Kidney (tissue), 14 donors: ENCODE data around the gene LRRTM2. TPM values are rescaled to one million over a fixed set of nuclear protein-coding genes. Genes with fewer than 3 reads are reported as not detected.

Experiments
- DNase-seq, 5 donors: peaks; one replicate each; pipeline ENCODE4 v3.0.0-alpha.2; 2013 to 2020
- FAIRE-seq: peaks from 2 replicates; lab custom pipeline; 2012; peaks lifted over from hg19 to GRCh38; lab: Jason Lieb, UNC
- H3K27ac ChIP-seq, 2 donors: one replicate each; pipeline ENCODE4 v1.7.0; 2013; ENCODE audit warnings: low read depth in 2 of 2, low read length in 2 of 2, inconsistent platforms in 1 of 2
- H3K27me3 ChIP-seq: one replicate; pipeline ENCODE4 v1.7.1; 2013; ENCODE audit warnings: low read length, inconsistent platforms; ENCODE audit not compliant: control insufficient read depth, insufficient read depth
- H3K36me3 ChIP-seq, 3 donors: one replicate each; pipeline versions ENCODE4 v1.7.0 to v1.7.1; 2013; ENCODE audit warnings: low read length in 3 of 3, control low read depth in 1 of 3, inconsistent platforms in 1 of 3; ENCODE audit not compliant: insufficient read depth in 3 of 3, control insufficient read depth in 2 of 3
- H3K4me1 ChIP-seq, 3 donors: one replicate each; pipeline versions ENCODE4 v1.7.0 to v1.7.1; 2013; ENCODE audit warnings: low read length in 3 of 3, inconsistent platforms in 1 of 3, low read depth in 1 of 3; ENCODE audit not compliant: control insufficient read depth in 2 of 3, insufficient read depth in 2 of 3
- H3K4me3 ChIP-seq, 3 donors: one replicate each; pipeline versions ENCODE4 v1.7.0 to v1.8.1; 2013; ENCODE audit warnings: low read length in 3 of 3, control low read depth in 1 of 3, inconsistent platforms in 1 of 3
- H3K9ac ChIP-seq, 3 donors: one replicate each; pipeline versions ENCODE4 v1.7.0 to v1.7.1; 2013; ENCODE audit warnings: low read length in 3 of 3, control low read depth in 1 of 3, inconsistent platforms in 1 of 3
- H3K9me3 ChIP-seq, 3 donors: one replicate each; pipeline versions ENCODE4 v1.7.0 to v1.7.1; 2013; ENCODE audit warnings: low read length in 3 of 3, control low read depth in 1 of 3, inconsistent platforms in 1 of 3; ENCODE audit not compliant: control insufficient read depth in 2 of 3, insufficient read depth in 1 of 3
- CTCF ChIP-seq: IDR thresholded peaks from 3 replicates; pipeline ENCODE4 v1.5.1; 2012; ENCODE audit warnings: mild to moderate bottlenecking, moderate library complexity, borderline replicate concordance; ENCODE audit not compliant: insufficient read depth; ENCODE audit errors: extremely low read depth
- intact Hi-C: fragments of 100-400 bp; cut with DNase I; formaldehyde crosslinking; loops from one replicate; pipeline ENCODE4 v1.11.1; 2022
- polyA plus RNA-seq: library from polyadenylated mRNA; stranded (reverse); fragments of 350-450 nt; fragmentation: Illumina TruSeq; extraction: RNeasy Lipid Tissue Mini Kit (QIAGEN cat#74804); gene quantifications from one replicate; pipeline ENCODE4 v1.2.3, GENCODE V29; 2014; ENCODE audit warnings: low read depth, low replicate concordance; ENCODE audit not compliant: insufficient read depth
- total RNA-seq: library from RNA; stranded (reverse); fragmentation: NEBNext Ultra II Directional; extraction: Animal tissue kit (Norgen Biotek cat#: 25700); gene quantifications from one replicate; pipeline ENCODE4 v1.2.1, GENCODE V29; 2021
- donor health status: control.
- donor health status: control.
- donor health status: control.
- donor health status: control.
- donor health status: control.
- donor health status: DM: yes; HTN: yes; CAD: no.
- donor health status: Normal renal cell carcinoma (clear cell type).

LRRTM2 gene
- total and polyA plus RNA-seq, 2 donors from 2014 or later: 0.03 TPM; not detected in 1

DNA sequence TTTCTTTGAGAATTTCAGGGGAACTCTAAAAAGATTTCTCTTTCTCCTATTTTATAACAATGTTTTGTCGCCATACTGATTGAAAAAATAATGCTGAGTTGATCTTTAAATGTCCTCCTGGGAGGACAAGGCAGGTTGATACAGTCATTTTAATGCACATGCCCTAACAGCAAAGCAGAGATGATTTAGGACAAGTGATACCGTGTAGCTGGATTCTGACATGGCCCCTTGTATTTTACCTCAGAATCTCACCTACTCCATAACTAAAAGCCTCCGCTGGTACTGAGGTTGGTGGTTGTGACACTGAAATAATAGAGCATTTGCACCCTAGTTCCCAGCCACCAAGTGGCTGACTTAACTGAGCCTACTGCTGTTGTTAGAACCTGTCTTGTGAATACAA, 811 bp upstream of the LRRTM2 start:
- intact Hi-C loops: no loop called here
- Histone ChIP-seq H3K9ac (no peak overlapping the region), H3K4me1 (peaks cover 0 to 7% (median under 1%) of the 10 kb centered on the region in 3 donors), H3K9me3 (no peaks in the 10 kb centered on the region), H3K36me3 (no peaks in the 10 kb centered on the region), H3K4me3 (no peak overlapping the region), H3K27ac (no peak overlapping the region), H3K27me3 (no peaks in the 10 kb centered on the region)
- TF ChIP-seq CTCF: no peak
- DNase-seq: no peak
- no peak for FAIRE-seq

- FAIRE-seq (no peak), DNase-seq (peak in 1 of 5 donors; percentile 27)
- no peaks in the 10 kb centered on the region for H3K36me3 ChIP-seq
- H3K4me3 ChIP-seq: peak overlapping the region in 2 of 3 donors; percentile 6 to 12
- H3K9ac ChIP-seq: no peak overlapping the region
- H3K9me3 ChIP-seq: no peaks in the 10 kb centered on the region
- H3K27ac ChIP-seq: no peak overlapping the region
- H3K4me1 ChIP-seq: peaks cover 0 to 7% (median 0%) of the 10 kb centered on the region in 3 donors
- TF ChIP-seq CTCF: no peak
- no peaks in the 10 kb centered on the region for H3K27me3 ChIP-seq
- intact Hi-C loops: no loop called here
These were observed 379 bp upstream of the LRRTM2 start for GRCh38 chr5:138875552-138875875.

DNA sequence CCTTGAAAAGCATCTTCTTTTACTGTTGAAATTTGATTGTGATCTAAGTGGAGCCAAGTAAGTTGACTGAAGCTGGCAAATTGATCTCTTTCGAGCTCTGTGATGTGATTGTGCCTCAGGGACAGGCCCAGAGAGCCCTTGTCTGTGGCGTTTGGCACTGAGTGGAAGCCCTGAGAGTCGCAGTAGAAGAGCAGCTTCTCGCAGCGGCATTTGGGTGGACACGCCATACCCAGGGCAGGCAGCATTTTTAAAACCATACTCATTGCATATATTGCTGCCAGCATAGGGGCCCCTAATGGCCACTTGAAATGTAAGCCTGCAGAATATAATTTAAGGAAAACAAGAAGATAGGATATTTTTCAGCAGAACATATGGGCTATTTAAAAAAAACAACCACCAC, 894 bp downstream of the LRRTM2 start:
- DNase-seq: no peak
- FAIRE-seq: no peak
- Histone ChIP-seq H3K4me3 (no peak overlapping the region), H3K9ac (no peak overlapping the region), H3K27me3 (no peaks in the 10 kb centered on the region), H3K27ac (no peak overlapping the region), H3K9me3 (no peaks in the 10 kb centered on the region), H3K36me3 (no peaks in the 10 kb centered on the region), H3K4me1 (peaks cover 0 to 7% (median 0%) of the 10 kb centered on the region in 3 donors)
- TF ChIP-seq CTCF: no peak
- intact Hi-C loops: no loop called here

GRCh38 chr5:138873466-138874221, 1.5 kb downstream of the LRRTM2 start:
- no peaks in the 10 kb centered on the region for H3K9me3 ChIP-seq
- intact Hi-C loops: no loop called here
- FAIRE-seq: no peak
- H3K4me1 ChIP-seq: peaks cover 0 to 7% (median 0%) of the 10 kb centered on the region in 3 donors
- no peaks in the 10 kb centered on the region for H3K27me3 ChIP-seq
- H3K4me3 ChIP-seq: no peak overlapping the region
- H3K9ac ChIP-seq: no peak overlapping the region
- H3K27ac ChIP-seq: no peak overlapping the region
- no peaks in the 10 kb centered on the region for H3K36me3 ChIP-seq
- no peak for TF ChIP-seq CTCF
- DNase-seq: peak in 1 of 5 donors; percentile 23
